ENCODE measurements around the gene EXOC7. TPM values are rescaled to one million over a fixed set of nuclear protein-coding genes. Genes with fewer than 3 reads are reported as not detected.

The EXOC7 gene
- total RNA-seq, 3 donors from 2014 or later, result 91.4 to 103 (median 93.9) TPM

DNA sequence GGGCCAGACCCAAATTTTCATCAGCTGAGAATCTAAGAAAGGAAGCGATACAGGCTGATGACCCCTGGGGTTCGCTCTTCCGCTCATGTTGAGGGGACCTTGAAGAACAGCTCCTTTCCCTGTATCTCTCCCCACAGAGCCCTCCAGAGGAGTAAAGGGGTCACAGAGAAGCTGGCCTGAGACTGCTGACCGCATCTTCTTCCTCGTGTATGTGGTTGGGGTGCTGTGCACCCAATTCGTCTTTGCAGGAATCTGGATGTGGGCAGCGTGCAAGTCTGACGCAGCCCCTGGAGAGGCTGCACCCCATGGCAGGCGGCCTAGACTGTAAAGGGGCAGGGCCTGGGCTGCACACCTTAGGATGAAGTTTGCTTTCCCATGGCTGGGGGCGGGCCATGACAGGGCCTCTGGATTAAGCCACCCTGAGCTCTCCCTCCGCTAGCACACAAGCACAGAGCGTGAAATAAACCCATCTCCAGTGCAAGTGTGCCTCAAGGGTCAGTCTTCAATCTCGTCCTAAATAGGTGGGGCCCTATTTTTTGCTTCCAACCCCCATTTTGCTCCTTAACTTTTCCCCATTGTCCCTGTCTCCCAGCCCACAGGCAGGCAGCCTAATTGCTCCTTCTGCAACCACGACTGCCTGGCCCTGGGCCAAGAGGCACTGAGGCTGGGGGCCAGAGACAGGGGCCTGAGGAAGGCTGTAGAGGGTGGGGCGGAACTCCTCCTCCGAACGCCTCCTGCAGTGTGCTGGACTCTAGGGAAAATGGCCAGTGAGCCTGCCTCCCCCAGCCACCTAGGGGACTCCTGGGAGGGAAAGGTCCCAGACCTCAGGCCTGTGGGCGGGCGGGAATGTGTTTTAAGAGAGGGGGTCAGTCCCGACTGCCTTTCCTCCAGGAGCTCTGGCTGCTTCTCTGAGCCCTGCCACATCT lies 21.0 kb downstream of the EXOC7 start:
- Histone ChIP-seq H3K27ac (no peak overlapping the region), H3K27me3 (peaks cover 0 to 18% of the 10 kb centered on the region in 2 donors), H3K4me3 (no peak overlapping the region), H3K36me3 (peaks cover 6% of the 10 kb centered on the region), H3K4me1 (no peaks in the 10 kb centered on the region), H3K9me3 (no peaks in the 10 kb centered on the region)
- intact Hi-C loops (cut with DNase I; ENCODE audit: low total_unique reads), result no loop called here
- DNase-seq (ENCODE audit: low spot score in 2 of 2), result peak in 1 of 2 donors; percentile 44
- no peak for TF ChIP-seq POLR2A (IDR thresholded peaks at IDR 0.05)
- TF ChIP-seq, protein P1, sequence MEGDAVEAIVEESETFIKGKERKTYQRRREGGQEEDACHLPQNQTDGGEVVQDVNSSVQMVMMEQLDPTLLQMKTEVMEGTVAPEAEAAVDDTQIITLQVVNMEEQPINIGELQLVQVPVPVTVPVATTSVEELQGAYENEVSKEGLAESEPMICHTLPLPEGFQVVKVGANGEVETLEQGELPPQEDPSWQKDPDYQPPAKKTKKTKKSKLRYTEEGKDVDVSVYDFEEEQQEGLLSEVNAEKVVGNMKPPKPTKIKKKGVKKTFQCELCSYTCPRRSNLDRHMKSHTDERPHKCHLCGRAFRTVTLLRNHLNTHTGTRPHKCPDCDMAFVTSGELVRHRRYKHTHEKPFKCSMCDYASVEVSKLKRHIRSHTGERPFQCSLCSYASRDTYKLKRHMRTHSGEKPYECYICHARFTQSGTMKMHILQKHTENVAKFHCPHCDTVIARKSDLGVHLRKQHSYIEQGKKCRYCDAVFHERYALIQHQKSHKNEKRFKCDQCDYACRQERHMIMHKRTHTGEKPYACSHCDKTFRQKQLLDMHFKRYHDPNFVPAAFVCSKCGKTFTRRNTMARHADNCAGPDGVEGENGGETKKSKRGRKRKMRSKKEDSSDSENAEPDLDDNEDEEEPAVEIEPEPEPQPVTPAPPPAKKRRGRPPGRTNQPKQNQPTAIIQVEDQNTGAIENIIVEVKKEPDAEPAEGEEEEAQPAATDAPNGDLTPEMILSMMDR (IDR thresholded peaks at IDR 0.05), result no peak
- TF ChIP-seq POLR2AphosphoS5 (IDR thresholded peaks at IDR 0.05), result no peak

DNA sequence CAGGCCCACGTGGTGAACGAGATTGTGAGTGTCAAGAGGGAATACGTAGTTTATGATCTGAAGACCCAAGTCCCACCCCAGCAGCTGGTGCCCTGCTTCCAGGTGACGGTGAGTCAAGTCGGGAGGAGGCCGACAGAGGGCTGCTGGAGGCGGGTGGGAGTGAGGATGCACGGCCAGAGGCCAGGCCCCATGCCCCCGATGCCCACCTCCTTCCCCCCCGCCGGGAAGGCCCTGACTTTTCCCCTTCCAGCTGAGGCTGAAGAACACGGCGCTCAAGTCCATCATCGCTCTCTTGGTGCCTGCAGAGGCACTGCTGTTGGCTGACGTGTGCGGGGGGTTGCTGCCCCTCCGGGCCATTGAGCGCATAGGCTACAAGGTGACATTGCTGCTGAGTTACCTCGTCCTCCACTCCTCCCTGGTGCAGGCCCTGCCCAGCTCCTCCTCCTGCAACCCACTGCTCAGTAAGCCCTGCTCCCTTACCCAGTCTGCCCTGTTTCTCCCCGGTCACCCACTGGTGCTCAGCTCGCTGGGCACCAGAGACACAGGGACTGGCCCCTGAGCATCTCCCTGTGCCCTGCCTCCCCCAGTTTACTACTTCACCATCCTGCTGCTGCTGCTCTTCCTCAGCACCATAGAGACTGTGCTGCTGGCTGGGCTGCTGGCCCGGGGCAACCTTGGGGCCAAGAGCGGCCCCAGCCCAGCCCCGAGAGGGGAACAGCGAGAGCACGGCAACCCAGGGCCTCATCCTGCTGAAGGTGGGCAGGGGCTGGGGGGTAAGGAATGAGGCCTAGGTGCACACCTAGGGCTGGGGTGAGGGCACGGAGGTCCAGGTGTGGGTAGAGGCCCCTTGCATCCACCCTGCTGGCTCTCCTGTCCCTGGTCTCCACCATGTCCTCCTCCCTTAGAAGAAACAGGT lies 22.0 kb downstream of the EXOC7 start:
- peak in 1 of 2 donors; percentile 51 for DNase-seq (ENCODE audit: low spot score in 2 of 2)
- TF ChIP-seq POLR2A (IDR thresholded peaks at IDR 0.05) (no peak), POLR2AphosphoS5 (IDR thresholded peaks at IDR 0.05) (no peak)
- TF ChIP-seq, protein P1 (IDR thresholded peaks at IDR 0.05), result no peak
- Histone ChIP-seq H3K4me1 (peaks cover 3 to 4% of the 10 kb centered on the region in 2 donors), H3K36me3 (peaks cover 6% of the 10 kb centered on the region), H3K9me3 (no peaks in the 10 kb centered on the region), H3K27ac (no peak overlapping the region), H3K27me3 (peaks cover 4 to 28% of the 10 kb centered on the region in 2 donors), H3K4me3 (no peak overlapping the region)
- intact Hi-C loops (cut with DNase I; ENCODE audit: low total_unique reads), result no loop called here

DNA sequence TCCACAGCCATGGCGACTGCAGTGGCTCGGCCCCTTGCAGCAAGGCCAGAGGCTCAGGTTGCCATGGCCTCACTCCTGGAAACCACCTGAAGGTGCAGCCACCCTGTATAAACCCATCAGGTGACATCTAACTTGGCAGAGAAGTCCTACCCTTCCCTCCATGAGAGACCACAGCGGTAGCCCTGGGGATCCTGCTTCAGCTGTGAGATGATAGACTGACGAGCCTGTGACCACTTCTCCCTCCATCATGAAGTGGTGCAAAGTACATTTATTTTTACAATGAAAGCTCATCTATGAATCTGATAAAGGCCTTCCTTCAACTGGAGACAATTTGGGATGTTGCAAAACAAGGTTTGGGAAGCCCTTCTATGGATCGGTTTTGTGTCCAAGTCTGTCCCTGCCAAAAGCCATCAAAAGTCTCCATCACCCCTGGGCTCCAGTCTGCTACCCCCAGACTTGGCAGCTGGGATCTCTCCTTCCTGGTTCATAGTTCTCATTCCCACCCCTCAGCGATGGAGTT lies 22.8 kb downstream of the EXOC7 start:
- Histone ChIP-seq H3K4me3 (no peak overlapping the region), H3K9me3 (no peaks in the 10 kb centered on the region), H3K27ac (no peak overlapping the region), H3K4me1 (peaks cover 5 to 8% of the 10 kb centered on the region in 2 donors), H3K36me3 (peaks cover 6% of the 10 kb centered on the region), H3K27me3 (peaks cover 11 to 35% of the 10 kb centered on the region in 2 donors)
- TF ChIP-seq, protein P1 (IDR thresholded peaks at IDR 0.05), result no peak
- no peak for TF ChIP-seq POLR2A (IDR thresholded peaks at IDR 0.05)
- no peak for TF ChIP-seq POLR2AphosphoS5 (IDR thresholded peaks at IDR 0.05)
- DNase-seq (ENCODE audit: low spot score in 2 of 2), result no peak
- intact Hi-C loops (cut with DNase I; ENCODE audit: low total_unique reads), result no loop called here

DNA sequence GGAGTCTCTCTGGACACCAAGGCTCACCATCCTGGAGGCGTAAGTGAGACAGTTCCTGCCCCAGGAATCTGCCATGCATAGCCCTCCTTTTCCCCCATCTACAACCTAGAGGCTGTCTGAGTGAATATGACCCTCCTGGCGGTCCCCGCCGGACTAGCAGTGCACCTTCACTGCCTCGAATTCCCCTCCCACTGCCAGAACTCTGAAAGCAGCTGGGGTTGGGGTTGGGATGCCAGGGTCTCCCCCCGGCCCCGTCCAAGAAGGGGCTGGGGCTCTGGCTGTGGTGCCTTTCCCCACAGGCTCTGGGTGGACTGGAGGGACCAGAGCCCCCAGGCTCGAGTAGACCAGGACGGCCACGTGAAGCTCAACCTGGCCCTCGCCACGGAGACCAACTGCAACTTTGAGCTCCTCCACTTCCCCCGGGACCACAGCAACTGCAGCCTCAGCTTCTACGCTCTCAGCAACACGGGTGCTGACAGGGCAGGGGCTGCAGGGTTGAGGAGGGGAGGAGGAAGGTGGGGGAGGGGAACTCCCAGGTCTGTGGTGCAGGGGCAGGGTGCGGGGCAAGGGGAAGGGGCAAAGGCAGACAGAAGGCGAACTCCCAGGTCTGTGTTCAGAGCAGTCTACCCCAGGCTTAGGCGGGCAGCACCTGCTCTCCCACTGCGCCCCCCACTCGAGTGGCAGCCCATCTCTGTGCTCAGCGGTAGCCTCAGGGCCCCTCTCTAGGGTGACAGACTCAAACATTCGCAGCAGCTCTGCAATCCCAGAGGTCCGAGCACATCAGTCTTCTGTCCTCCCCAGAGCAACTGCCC lies 23.4 kb downstream of the EXOC7 start:
- intact Hi-C loops (cut with DNase I; ENCODE audit: low total_unique reads), result no loop called here
- TF ChIP-seq, protein P1 (IDR thresholded peaks at IDR 0.05), result no peak
- no peak for TF ChIP-seq POLR2AphosphoS5 (IDR thresholded peaks at IDR 0.05)
- TF ChIP-seq POLR2A (IDR thresholded peaks at IDR 0.05), result no peak
- Histone ChIP-seq H3K4me3 (no peak overlapping the region), H3K27me3 (peaks cover 14 to 42% of the 10 kb centered on the region in 2 donors), H3K36me3 (peaks cover 4% of the 10 kb centered on the region), H3K9me3 (no peaks in the 10 kb centered on the region), H3K4me1 (peaks cover 11 to 12% of the 10 kb centered on the region in 2 donors), H3K27ac (no peak overlapping the region)
- DNase-seq (ENCODE audit: low spot score in 2 of 2), result no peak

All from breast epithelium (tissue), 4 donors.